ENCODE measurements around the gene CTSK.

Gene CTSK

GRCh38 chr1:150826299-150826698 is 18.2 kb upstream of the CTSK start:
- Histone ChIP-seq H3K4me1 (ENCODE audit: control insufficient read depth in 1 of 2, insufficient read depth in 1 of 2, low read depth in 1 of 2, low read length in 1 of 2) (no peaks in the 10 kb centered on the region), H3K9me3 (no peaks in the 10 kb centered on the region), H3K27me3 (no peaks in the 10 kb centered on the region), H3K27ac (no peak overlapping the region), H3K4me3 (ENCODE audit: low read depth in 1 of 2, low read length in 1 of 2) (no peak overlapping the region), H3K36me3 (peaks cover 98% of the 10 kb centered on the region)
- no peak for TF ChIP-seq CTCF (IDR thresholded peaks at IDR 0.05)

- no peak overlapping the region for H3K4me3 ChIP-seq (ENCODE audit: low read depth in 1 of 2, low read length in 1 of 2)
- no peak for TF ChIP-seq CTCF (IDR thresholded peaks at IDR 0.05)
- H3K9me3 ChIP-seq = no peaks in the 10 kb centered on the region
- no peaks in the 10 kb centered on the region for H3K4me1 ChIP-seq (ENCODE audit: control insufficient read depth in 1 of 2, insufficient read depth in 1 of 2, low read depth in 1 of 2, low read length in 1 of 2)
- H3K27me3 ChIP-seq = no peaks in the 10 kb centered on the region
- no peak overlapping the region for H3K27ac ChIP-seq
- H3K36me3 ChIP-seq = peaks cover 86% of the 10 kb centered on the region
These were observed 12.9 kb upstream of the CTSK start for GRCh38 chr1:150820730-150821512.

- Histone ChIP-seq H3K4me1 (ENCODE audit: control insufficient read depth in 1 of 2, insufficient read depth in 1 of 2, low read depth in 1 of 2, low read length in 1 of 2) (peaks cover 7 to 10% of the 10 kb centered on the region in 2 experiments), H3K4me3 (ENCODE audit: low read depth in 1 of 2, low read length in 1 of 2) (no peak overlapping the region), H3K36me3 (peaks cover 87% of the 10 kb centered on the region), H3K9me3 (no peaks in the 10 kb centered on the region), H3K27ac (no peak overlapping the region), H3K27me3 (no peaks in the 10 kb centered on the region)
- TF ChIP-seq CTCF (IDR thresholded peaks at IDR 0.05) = no peak
These were observed 7.8 kb upstream of the CTSK start for GRCh38 chr1:150815871-150816270.

- H3K4me3 ChIP-seq (ENCODE audit: low read depth in 1 of 2, low read length in 1 of 2) = no peak overlapping the region
- H3K36me3 ChIP-seq = peaks cover 74% of the 10 kb centered on the region
- peaks cover 9 to 11% of the 10 kb centered on the region in 2 experiments for H3K4me1 ChIP-seq (ENCODE audit: control insufficient read depth in 1 of 2, insufficient read depth in 1 of 2, low read depth in 1 of 2, low read length in 1 of 2)
- no peaks in the 10 kb centered on the region for H3K9me3 ChIP-seq
- TF ChIP-seq CTCF (IDR thresholded peaks at IDR 0.05) = peak; percentile 91
- no peaks in the 10 kb centered on the region for H3K27me3 ChIP-seq
- peak overlapping the region; percentile 66 for H3K27ac ChIP-seq
These were observed 5.1 kb upstream of the CTSK start for GRCh38 chr1:150813028-150813707.

GRCh38 chr1:150810958-150811659 is 3.0 kb upstream of the CTSK start:
- H3K27ac ChIP-seq = peak overlapping the region; percentile 66
- H3K27me3 ChIP-seq = no peaks in the 10 kb centered on the region
- H3K9me3 ChIP-seq = no peaks in the 10 kb centered on the region
- no peak overlapping the region for H3K4me3 ChIP-seq (ENCODE audit: low read depth in 1 of 2, low read length in 1 of 2)
- peaks cover 53% of the 10 kb centered on the region for H3K36me3 ChIP-seq
- no peak for TF ChIP-seq CTCF (IDR thresholded peaks at IDR 0.05)
- peaks cover 25 to 28% of the 10 kb centered on the region in 2 experiments for H3K4me1 ChIP-seq (ENCODE audit: control insufficient read depth in 1 of 2, insufficient read depth in 1 of 2, low read depth in 1 of 2, low read length in 1 of 2)
